GM12874 (cell line): ENCODE measurements around the gene EEFSEC.

Experiments
- TF ChIP-seq, protein P1 (sequence below): IDR thresholded peaks from 2 replicates; pipeline ENCODE4 v1.5.1; 2011; ENCODE audit warnings: low read depth, mild to moderate bottlenecking, control low read depth, low read length, moderate library complexity; ENCODE audit not compliant: insufficient read depth

Gene EEFSEC

DNA sequence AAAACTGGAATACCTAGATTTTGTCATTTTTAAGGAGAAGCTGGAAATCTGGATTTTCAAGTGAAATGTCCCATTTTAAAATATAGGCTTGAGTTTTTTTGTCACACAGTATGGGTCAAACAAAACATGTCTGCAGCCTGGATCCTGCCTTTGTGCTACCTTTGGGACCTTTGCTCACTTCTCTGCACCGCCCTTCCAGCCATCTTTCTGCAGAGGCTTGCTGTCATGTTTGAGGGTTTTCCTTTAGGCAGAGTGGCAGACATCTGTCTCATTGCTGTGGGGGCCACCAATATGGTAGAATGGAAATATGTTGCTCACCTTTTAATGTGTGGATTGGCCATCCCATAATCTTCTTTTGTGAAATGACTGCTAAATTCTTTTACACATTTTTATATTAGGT, 136.3 kb downstream of the EEFSEC start:
- TF ChIP-seq, protein P1, sequence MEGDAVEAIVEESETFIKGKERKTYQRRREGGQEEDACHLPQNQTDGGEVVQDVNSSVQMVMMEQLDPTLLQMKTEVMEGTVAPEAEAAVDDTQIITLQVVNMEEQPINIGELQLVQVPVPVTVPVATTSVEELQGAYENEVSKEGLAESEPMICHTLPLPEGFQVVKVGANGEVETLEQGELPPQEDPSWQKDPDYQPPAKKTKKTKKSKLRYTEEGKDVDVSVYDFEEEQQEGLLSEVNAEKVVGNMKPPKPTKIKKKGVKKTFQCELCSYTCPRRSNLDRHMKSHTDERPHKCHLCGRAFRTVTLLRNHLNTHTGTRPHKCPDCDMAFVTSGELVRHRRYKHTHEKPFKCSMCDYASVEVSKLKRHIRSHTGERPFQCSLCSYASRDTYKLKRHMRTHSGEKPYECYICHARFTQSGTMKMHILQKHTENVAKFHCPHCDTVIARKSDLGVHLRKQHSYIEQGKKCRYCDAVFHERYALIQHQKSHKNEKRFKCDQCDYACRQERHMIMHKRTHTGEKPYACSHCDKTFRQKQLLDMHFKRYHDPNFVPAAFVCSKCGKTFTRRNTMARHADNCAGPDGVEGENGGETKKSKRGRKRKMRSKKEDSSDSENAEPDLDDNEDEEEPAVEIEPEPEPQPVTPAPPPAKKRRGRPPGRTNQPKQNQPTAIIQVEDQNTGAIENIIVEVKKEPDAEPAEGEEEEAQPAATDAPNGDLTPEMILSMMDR: no peak

DNA sequence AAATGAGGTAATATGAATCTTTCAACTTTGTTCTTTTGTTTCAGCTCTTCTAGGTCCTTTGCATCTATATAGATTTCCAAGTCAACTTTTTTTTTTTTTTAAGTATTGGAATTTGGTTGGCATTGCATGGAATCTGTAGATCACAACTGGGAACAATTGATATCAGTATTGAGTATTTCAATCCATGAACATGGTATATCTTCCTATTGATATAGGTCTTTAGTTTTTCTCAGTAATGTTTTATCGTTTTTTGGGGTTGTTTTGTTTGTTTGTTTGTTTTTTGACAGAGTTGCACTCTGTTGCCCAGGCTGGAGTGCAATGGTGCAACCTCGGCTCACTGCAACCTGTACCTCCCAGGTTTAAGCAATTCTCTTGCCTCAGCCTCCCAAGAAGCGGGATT, 137.2 kb downstream of the EEFSEC start:
- TF ChIP-seq, protein P1: no peak

DNA sequence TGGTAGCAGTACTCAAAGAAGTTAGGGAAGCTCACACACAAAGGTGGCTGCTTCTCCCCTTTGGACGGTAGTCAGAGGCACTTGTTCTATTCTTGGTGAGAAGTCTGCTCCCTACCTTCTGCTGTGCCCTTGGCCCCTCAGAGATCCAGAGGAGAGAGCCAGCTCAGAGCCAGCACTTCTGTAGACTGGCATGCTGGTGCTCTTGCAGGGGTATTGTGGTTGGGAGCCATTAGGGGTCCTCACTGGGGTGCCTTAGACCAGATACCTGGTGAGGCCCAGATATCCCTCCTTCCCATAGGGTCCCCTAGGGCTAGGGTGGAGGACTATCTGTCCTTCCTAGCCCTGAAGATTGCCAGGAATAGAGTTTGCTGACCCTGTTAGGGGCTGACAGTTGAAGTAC, 140.6 kb downstream of the EEFSEC start:
- TF ChIP-seq, protein P1: no peak

DNA sequence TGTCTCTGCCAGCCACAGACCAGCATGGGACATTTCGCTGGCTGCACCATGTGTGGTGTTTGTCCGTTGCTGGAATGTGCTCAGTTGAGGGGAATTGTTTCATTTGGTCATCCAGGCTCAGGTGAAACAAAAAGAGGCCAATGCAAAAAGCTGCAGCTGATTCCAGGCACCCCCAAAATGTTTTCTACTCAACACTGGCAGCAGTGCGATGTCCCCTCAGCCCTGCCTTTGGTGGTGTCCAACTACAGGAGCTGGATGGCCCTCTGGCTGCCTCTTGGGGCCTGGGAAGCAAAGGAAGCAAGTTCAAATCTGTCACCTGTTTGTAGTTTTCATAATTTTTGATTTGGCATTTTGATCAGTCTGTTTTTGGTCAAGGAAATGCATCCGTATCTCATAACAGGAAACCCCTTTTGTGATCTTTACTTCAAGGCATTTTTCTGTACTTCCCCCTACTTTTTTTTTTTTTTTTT, 141.8 kb downstream of the EEFSEC start:
- TF ChIP-seq, protein P1: no peak

GRCh38 chr3:128296469-128297251, 143.4 kb downstream of the EEFSEC start:
- TF ChIP-seq, protein P1: no peak

GRCh38 chr3:128297401-128298138, 144.3 kb downstream of the EEFSEC start:
- TF ChIP-seq, protein P1: no peak

DNA sequence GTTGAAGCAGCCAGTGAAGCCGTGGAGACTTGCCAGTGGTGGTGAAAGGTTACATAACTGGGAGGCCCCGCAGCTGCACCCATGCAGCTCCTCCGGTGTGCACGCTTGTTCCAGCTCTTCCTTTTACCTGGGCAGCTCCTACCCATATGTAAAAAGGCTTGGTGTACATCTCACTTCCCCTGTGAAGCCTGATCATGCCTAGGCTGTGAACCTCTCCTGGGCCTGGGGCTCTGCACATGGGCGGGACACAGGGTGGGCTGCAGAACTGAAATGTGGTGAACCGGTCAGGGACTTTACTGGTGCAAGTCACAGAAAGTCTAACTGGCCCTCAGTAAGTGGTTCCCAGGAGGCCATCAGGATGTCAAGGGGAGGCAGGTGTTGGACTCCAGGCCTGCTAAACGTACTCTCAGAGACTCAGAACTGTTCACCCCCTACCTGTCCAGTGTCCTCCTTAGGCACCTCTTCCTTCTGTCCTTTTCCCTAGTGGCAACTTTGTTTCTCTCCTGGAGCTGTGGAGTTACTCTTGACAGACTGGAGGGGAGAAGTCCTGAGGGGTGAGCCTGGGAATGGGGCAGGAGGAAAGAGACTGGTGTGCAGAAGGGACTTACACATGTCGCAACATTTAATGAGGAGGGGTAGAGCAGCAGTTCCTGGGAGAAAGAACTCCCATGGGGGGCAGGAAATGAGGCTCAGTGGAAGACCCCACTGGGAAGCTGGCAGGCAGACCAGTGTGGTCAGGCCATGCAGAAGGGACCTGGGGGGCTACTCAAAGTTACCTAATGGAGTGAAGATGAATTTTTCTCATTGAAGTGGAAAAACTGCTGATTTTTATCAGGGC, 148.1 kb downstream of the EEFSEC start:
- TF ChIP-seq, protein P1: no peak
